Activated B cell treated with CpG ODN at 0.5 μM for 24 hours (primary cell): ENCODE data around the gene KDF1. TPM values are rescaled to one million over a fixed set of nuclear protein-coding genes. Genes with fewer than 3 reads are reported as not detected.
"Not testable (repeated sequence)": the region's sequence is repeated elsewhere in the genome, so short reads cannot be mapped to it uniquely, and the experiment has no call there.

Experiments
- ATAC-seq: fragments of 200-7000 bp; cut with Tn5 transposase; one replicate; pipeline ENCODE4 v1.10.0; 2021; ENCODE audit warnings: low read depth, mild to moderate bottlenecking, moderate library complexity
- CTCF ChIA-PET: fragments of 350-600 bp; sonication (Branson Sonifier 250); formaldehyde crosslinking; loops from one replicate; lab custom pipeline; 2021; ENCODE audit warnings: antibody characterized with exemption; lab: Charles Lee
- POLR2A ChIA-PET: fragments of 350-600 bp; sonication (Branson Sonifier 250); formaldehyde crosslinking; loops from one replicate; lab custom pipeline; 2021; ENCODE audit warnings: antibody characterized with exemption; lab: Charles Lee
- DNase-seq: peaks from one replicate; pipeline ENCODE4 v3.0.0; 2022
- H3K27ac Mint-ChIP-seq: one replicate; pipeline ENCODE4 v1.8.0; 2020; ENCODE audit warnings: mixed read lengths
- H3K27me3 Mint-ChIP-seq: one replicate; pipeline ENCODE4 v1.8.0; 2021; ENCODE audit warnings: mixed read lengths
- H3K36me3 Mint-ChIP-seq: one replicate; pipeline ENCODE4 v1.8.0; 2021; ENCODE audit warnings: low read depth, mixed read lengths
- H3K4me1 Mint-ChIP-seq: one replicate; pipeline ENCODE4 v1.8.0; 2021; ENCODE audit warnings: mixed read lengths
- H3K4me3 Mint-ChIP-seq: one replicate; pipeline ENCODE4 v1.8.0; 2020; ENCODE audit warnings: mild to moderate bottlenecking, mixed read lengths
- H3K9me3 Mint-ChIP-seq: one replicate; pipeline ENCODE4 v1.8.0; 2020; ENCODE audit warnings: mixed read lengths
- CTCF ChIP-seq: fragments of 200-600 bp; IDR thresholded peaks from one replicate; pipeline ENCODE4 v1.8.0; 2022; ENCODE audit warnings: antibody characterized with exemption, mild to moderate bottlenecking
- intact Hi-C: fragments of 100-400 bp; cut with micrococcal nuclease; formaldehyde crosslinking; loops from one replicate; pipeline ENCODE4 v1.15.1; 2024
- total RNA-seq: library from RNA; stranded (reverse); gene quantifications from 2 replicates; pipeline ENCODE4 v1.2.3, GENCODE V29; 2022

Gene KDF1
- total RNA-seq, 1 donor from 2014 or later, result 0.75 TPM

GRCh38 chr1:26994020-26994786 is 33.9 kb upstream of the KDF1 start:
- H3K27ac Mint-ChIP-seq, result no peak overlapping the region
- DNase-seq (no peak), ATAC-seq (peak; percentile 22)
- CTCF ChIA-PET, result interaction anchor here (0.7 kb wide), 1 partner anchor 8 kb away, joined by 3 read pairs; no protein-coding TSS in a partner anchor
- no peak for TF ChIP-seq CTCF
- H3K27me3 Mint-ChIP-seq, result peaks cover 33% of the 10 kb centered on the region
- intact Hi-C loops, result no loop called here
- no peaks in the 10 kb centered on the region for H3K36me3 Mint-ChIP-seq
- H3K4me3 Mint-ChIP-seq, result peak overlapping the region; percentile 81
- peaks cover 20% of the 10 kb centered on the region for H3K4me1 Mint-ChIP-seq
- POLR2A ChIA-PET, result interaction anchor here (1.0 to 1.3 kb wide), 3 partner anchors 8 to 493 kb away, joined by 3 read pairs; partner anchors contain the start of gene TENT5B
- no peaks in the 10 kb centered on the region for H3K9me3 Mint-ChIP-seq

- CTCF ChIA-PET, result interaction anchor here (0.7 to 1.0 kb wide), 2 partner anchors 9 to 51 kb away, joined by 3 to 4 read pairs; no protein-coding TSS in a partner anchor
- no peak for TF ChIP-seq CTCF
Measured at GRCh38 chr1:26993237-26994019, 33.2 kb upstream of the KDF1 start, which contains the start of gene TRNP1. Gene TRNP1 (plus strand): TSS chr1:26993692. CDS start chr1:26993787, 95 bp downstream.

GRCh38 chr1:26991310-26992116 is 31.2 kb upstream of the KDF1 start:
- ATAC-seq, result no peak
- DNase-seq, result no peak
- no peaks in the 10 kb centered on the region for H3K9me3 Mint-ChIP-seq
- H3K4me3 Mint-ChIP-seq, result peak overlapping the region; percentile 5
- ChIA-PET POLR2A (no interaction called here), CTCF (no interaction called here)
- no peak for TF ChIP-seq CTCF
- no peak overlapping the region for H3K27ac Mint-ChIP-seq
- intact Hi-C loops, result no loop called here
- peaks cover 13% of the 10 kb centered on the region for H3K4me1 Mint-ChIP-seq
- H3K36me3 Mint-ChIP-seq, result no peaks in the 10 kb centered on the region
- peaks cover 34% of the 10 kb centered on the region for H3K27me3 Mint-ChIP-seq

More at GRCh38 chr1:26993237-26994019, 33.2 kb upstream of the KDF1 start, which contains the start of gene TRNP1:
- Mint-ChIP-seq H3K27ac (no peak within 1 kb of the TSS), H3K4me3 (peak within 1 kb of the TSS; percentile 81), H3K9me3 (no peaks in the 10 kb centered on the region), H3K4me1 (peaks cover 20% of the 10 kb centered on the region), H3K27me3 (peaks cover 33% of the 10 kb centered on the region), H3K36me3 (no peaks in the 10 kb centered on the region)
- intact Hi-C loops, result loop anchor here (1.0 kb wide), 2 partner anchors 19 to 93 kb away; partner anchors contain the start of genes GPATCH3 and TENT5B
- POLR2A ChIA-PET, result interaction anchor here (0.6 to 1.1 kb wide), 3 partner anchors 8 to 900 kb away, joined by 3 to 6 read pairs (median 3); no protein-coding TSS in a partner anchor
- ATAC-seq (peak; percentile 71), DNase-seq (peak; percentile 68)

- CTCF ChIA-PET, H3K4me3 Mint-ChIP-seq, H3K27ac Mint-ChIP-seq, DNase-seq, H3K9me3 Mint-ChIP-seq, intact Hi-C loops, ATAC-seq, H3K36me3 Mint-ChIP-seq: not testable (repeated sequence)
- Mint-ChIP-seq H3K27me3 (peaks cover 25% of the 10 kb centered on the region), H3K4me1 (peaks cover 11% of the 10 kb centered on the region)
- POLR2A ChIA-PET, result interaction anchor here (0.7 kb wide), 1 partner anchor 25 kb away, joined by 3 read pairs; no protein-coding TSS in a partner anchor
Measured at GRCh38 chr1:26989403-26990109, 29.3 kb upstream of the KDF1 start.
